NK-92 (cell line): ENCODE data around the gene KCTD5.
A peak's percentile ranks its signal among the peaks of the same experiment; 100 is the strongest.
"Not testable (repeated sequence)": the region's sequence is repeated elsewhere in the genome, so short reads cannot be mapped to it uniquely, and the experiment has no call there.

Experiments
- DNase-seq: peaks from one replicate; lab custom pipeline; 2025; ENCODE audit not compliant: unreplicated experiment; lab: John Stamatoyannopoulos, UW

The KCTD5 gene

DNA sequence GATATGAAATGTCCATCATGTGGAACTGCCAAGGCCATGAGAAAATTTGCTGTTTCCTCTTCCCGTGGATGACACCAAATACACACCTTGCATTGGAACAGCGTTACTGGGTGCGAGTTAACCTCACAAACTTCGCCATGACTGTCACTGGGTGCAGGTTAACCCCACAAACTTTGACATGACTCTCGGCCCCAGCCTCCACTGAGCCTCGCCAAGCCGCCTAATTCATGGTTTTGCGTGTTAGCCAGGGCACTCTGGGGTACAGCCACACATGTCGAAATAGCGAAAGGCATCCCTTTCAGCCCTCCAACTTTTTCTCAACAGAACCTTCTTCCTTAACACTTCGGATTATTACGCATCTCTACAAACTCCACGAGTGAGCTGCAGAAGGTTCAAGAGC lies 10.6 kb upstream of the KCTD5 start:
- DNase-seq, result no peak

DNA sequence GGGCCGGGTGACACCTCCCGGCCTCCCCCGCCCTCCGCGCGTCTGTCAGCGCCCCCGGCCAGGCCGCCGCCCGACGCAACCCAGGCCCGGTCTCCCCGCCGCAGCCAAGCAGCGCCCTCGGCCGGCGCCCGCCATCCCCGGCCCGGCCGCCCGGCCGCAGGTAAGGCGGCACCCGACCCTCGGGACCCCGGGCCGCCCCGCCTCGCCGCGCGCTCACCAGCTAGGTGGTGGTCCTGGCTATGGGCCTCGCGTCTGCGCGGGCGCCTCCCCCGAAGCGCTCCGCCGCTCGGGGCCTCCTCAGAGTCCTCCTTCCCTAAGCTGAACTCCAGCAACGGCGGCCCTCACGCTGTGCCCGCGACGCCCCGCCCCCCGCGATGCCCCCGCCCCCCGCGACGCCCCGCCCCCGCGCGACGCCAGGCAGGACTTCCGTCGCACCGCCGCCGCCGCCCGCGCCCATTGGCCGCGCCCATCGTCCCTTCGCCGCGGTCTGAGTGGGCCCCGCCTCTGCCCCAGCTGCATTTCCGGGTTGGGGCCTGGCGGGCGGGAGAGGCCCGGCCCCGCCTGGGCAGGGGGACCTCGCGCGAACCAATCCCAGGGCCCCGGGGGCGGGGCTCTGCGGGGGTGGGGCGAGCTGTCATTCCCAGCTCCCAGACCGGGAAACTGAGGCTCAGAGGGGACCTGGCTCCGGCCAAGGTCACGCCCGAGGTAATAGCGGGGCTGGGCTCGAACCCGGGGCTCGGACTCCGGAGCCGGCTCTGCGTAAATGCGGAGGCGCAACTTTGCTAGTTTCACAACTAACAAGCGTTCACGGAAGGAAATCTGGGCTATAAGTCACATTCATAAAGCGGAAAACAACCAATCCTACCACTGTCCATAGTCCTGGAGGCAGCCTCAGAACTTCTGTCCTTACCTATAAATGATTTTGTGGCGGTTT lies 9.0 kb upstream of the KCTD5 start:
- DNase-seq, result peak; percentile 81

DNA sequence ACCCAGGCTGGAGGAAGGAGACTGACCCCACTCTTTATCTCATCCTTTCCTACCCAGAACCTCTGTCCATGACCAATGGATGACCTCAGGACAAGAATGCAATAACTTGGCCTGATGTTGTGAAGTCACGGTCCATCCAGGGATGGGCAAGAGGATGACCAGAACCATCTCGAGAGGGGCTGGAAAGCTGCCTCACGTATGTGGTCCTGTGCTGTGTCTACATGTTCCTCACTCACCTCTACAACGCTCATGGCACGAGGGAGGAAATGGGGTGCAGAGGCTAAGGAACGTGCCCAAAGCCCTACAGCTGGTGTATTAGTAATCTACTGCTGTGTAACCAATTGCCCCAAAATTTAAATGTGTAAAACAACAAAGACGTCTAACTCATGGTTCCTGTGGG lies 7.3 kb upstream of the KCTD5 start:
- no peak for DNase-seq

DNA sequence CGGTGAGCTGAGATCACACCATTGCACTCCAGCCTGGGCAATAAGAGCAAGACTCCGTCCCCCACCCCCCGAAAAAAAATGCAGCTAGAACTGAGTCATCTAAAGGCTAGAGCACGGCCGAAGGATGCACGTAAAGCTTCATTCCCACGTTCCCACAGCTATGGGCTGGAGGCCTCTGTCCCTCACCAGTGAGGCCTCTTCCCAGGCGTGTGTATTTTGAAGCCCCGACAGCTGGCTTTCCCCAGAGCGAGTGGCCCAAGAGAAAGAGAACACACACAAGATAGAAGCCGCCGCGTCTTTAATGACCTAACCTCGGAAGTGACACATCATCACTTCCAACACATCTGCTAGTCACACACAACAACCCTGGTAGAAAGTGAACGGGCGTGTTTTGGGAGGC lies 6.6 kb upstream of the KCTD5 start:
- DNase-seq, result no peak

GRCh38 chr16:2676937-2677336 lies 5.4 kb upstream of the KCTD5 start:
- not testable (repeated sequence) for DNase-seq

DNA sequence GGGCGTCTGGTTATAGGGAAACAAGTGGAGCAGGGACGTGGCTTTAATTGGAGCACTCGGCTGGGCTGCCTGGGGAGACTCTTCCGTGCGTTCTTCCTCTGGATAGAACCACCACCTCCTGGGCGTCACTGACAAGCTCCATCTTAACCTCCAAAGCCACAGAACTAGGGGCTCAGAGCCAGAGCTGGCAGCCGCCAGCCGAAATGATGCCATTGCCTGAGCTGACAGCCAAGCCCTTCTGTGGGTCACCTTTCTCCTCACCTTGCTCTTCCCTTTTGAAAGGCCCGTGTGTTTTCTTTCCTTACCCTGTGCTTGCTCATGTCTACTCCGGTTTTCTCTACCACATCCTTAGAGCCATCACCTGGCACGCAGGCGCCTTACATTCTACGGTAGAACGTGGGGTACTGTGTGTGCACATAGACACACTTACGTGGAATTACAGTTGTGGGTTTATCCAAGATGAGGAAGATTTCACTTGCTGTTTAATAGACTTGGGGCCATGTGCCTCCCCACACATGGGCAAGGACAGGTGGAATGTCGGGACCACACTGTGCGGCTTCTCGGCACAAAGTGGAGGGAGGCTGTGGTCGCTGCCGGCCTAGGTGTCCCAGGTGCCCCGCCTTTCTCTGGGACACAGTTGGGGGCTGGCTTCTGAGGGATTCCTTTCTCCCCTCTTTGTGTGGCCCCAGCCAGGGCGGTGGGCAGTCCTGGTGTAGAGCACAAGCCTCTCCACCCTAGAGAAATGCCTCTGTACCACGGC lies 3.9 kb upstream of the KCTD5 start:
- not testable (repeated sequence) for DNase-seq

- not testable (repeated sequence) for DNase-seq
These were observed 2.4 kb upstream of the KCTD5 start for GRCh38 chr16:2679902-2680301.

DNA sequence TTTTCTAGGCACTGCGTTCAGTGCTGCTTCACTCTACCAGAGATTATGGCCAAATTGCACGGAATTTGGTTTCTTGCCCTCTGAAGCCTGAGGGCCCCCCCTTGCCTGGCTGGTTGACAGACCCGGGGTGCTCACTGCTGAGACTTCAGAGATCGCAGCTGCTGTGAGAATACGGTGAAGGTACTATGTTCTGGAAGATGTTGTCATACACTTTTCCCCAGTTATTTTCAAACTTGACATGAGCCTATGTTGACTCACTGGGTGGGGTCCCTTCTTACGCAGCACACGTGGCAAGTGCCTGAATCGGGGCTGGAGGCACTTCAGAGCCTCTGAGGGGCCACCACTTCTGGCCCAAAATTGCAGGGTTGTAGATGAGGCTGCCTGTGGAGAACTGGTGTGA lies 2.0 kb upstream of the KCTD5 start:
- not testable (repeated sequence) for DNase-seq

DNA sequence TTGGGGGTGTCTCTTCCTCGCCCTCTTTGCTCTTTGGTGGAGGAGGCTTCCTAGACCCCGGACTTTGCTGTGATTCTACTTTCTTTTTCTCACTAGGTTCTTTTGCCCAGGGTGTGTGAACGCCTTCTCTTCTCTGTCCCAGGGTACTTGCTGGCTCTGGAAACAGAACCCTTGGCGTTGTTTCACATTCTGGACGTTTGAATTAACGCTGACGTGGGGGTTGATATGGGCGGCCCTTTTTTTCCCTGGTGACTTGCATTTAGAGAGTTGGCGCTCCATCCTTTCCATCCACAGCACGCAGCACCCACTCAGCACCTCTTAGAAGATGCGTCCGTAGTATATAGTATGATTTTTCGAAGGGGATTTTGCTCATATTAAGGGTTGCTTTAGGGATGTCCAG lies 718 bp downstream of the KCTD5 start:
- not testable (repeated sequence) for DNase-seq

DNA sequence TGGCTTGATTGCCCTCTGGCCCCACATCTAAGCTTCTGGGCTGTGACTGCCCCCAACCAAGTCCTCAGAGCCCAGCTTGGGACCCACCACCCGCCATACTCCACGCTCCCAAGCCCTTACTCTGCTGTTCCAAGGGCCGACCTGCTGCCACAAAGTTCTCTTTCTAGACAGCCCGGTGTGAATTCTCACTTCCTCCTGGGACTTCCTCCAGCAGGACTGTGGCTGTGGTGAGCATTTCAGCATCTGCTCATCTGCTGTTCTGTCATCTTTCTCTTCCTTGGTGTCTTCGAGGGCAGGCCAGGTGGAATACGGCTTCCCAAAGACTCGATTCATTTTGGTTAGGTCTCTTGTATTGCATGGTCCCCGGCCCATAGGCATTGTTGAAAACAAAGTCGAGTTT lies 3.8 kb downstream of the KCTD5 start:
- DNase-seq, result not testable (repeated sequence)

DNA sequence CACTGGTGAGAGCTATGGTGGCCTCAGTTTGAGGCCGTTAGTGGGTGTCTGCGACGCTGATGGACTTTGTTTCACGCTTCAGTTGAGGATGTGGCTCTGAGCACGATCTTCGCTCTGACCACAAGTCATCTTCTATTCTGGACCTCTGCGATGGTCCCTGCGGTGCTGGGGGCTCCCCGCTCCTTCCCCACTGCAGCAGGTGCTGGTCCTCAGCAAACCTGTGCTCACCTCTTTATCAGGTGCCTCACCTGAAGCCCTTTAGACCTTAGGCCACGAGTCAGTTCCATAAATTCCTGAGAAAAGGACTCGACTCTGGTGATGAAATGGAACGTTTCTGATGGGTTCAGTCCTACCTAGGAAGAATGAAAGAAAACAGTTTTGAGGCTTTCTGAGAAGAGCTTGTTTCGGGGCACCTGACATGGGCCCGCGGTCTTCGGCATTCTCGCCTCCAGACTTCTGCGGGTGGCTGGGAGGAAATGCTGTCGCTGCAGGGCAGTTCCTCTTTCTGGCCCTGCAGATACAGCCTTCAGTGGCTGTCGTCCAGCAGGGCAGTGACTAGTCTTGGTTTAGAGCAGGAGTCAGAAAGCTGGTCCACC lies 4.7 kb downstream of the KCTD5 start:
- no peak for DNase-seq

- DNase-seq, result no peak
These were observed 5.4 kb downstream of the KCTD5 start for GRCh38 chr16:2687531-2688308.

DNA sequence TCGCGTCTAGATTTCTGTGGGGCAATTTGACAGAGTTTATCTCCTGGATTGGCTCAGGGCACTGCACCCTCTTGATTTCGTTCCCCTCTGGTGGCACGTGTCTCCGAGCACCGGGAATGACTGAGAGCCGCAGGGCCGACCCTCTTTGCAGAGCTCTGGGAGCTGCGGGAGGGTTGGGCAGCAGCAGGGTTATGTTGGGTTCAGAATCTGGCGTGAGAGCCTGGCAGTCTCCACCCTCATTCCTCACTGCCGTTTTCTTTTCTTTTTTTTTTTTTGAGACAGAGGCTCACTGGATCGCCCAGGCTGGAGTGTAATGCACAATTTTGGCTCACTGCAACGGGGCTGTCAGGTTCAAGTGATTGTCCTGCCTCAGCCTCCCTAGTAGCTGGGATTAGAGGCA lies 7.1 kb downstream of the KCTD5 start:
- DNase-seq, result not testable (repeated sequence)

DNA sequence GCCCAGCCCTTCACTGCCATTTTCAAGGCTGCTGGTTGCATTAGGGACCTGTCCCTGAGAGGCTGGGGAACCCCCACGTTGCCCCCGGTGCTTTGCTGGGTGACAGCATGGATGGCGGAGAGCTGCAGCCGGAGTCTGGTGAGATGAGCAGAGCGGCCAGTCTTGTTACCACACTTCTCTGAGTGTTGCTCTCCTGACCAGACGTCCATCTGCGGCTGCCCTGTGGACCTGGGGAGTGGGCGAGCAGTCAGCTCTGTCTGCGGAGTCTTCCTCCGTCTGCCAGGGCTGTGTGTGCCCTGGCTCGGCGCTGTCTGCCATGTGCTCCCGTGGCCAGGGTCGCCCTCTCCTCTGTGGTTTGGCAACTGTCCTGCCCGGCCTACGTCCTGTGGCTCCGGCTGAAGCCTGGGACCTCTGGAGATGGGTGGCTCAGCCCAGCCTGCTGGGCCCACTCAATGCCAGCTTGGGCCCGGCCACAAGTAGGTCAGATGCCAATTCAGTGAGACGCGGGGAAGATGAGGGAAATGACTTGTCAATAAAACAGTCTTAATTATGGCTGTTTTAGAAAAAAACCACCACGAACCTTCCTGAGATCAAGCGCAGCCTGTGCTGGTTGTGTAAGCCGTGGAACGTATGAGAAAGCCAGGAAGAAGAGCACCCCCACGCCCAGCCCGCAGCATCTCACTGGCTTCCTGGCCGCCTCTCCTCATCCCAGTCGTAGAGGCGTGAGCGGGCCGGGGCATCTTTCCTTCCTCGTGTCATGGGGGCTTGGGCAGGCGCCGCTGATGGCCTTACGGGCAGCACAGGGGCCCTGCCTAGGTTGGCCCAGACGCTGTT lies 7.9 kb downstream of the KCTD5 start:
- no peak for DNase-seq

DNA sequence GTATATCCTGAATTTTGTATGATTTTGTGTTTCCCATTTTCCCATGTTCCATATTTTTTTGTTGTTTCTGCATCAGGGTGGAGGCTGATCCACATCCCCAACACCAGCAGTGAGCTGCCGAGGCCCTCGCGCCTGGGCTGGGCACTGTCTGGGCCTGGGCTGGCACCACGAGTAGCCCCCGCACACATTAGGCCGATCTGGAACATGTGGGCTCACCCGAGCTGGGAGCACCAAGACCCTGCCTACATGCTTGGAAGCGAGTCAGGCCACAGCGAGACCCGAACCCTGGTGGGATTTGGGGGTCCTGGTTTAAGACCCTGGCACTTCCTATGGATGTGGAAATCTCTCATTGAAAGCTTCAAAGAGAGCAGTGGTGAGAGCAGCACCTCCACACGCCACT lies 8.5 kb downstream of the KCTD5 start:
- DNase-seq, result no peak

- DNase-seq, result no peak
These were observed 9.3 kb downstream of the KCTD5 start for GRCh38 chr16:2691491-2692248.

- DNase-seq, result no peak
These were observed 10.1 kb downstream of the KCTD5 start for GRCh38 chr16:2692251-2692947.

DNA sequence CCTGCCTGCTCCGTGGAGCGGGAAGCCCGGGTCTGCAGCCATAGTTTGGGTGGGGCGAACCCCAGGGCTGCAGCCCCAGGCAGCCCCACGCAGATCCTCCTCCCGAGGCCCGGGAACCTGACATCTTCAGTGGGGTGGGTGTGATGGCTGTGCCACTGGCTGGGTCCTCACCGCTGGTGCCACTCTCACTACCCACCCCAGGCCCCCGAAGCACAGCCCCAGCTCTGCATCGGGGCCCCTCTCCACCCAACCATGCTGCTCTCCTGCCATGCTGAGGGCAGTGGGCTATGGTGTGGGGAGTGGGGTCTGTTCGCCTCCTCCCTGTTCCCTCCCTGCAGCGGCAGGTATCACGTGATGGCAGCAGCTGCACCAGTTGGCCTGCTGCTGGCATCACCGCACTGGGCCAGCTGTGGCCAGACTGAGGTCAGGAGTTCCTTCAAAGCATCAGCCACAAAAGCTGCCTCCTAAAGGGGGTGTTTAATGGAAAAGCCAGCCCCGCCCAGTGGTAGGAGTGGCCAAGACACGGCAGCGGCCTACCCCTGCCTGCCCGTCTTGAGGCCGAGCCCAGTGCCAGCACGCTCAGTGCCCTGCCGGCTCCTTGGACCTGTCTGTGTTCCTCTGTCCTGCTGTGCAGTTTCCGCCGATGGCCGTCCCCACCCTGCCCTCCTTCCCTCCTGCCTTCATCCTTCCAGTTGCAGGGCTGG lies 10.8 kb downstream of the KCTD5 start:
- DNase-seq, result no peak
